Measurements from ENCODE around the gene KRT6A. TPM values are rescaled to one million over a fixed set of nuclear protein-coding genes. Genes with fewer than 3 reads are reported as not detected.

The KRT6A gene
- total and polyA plus RNA-seq, 10 of the 15 experiments (the other 5 are each of a cell fraction or from before 2014, with no cell fraction given) = 0.96 TPM; not detected in 9

DNA sequence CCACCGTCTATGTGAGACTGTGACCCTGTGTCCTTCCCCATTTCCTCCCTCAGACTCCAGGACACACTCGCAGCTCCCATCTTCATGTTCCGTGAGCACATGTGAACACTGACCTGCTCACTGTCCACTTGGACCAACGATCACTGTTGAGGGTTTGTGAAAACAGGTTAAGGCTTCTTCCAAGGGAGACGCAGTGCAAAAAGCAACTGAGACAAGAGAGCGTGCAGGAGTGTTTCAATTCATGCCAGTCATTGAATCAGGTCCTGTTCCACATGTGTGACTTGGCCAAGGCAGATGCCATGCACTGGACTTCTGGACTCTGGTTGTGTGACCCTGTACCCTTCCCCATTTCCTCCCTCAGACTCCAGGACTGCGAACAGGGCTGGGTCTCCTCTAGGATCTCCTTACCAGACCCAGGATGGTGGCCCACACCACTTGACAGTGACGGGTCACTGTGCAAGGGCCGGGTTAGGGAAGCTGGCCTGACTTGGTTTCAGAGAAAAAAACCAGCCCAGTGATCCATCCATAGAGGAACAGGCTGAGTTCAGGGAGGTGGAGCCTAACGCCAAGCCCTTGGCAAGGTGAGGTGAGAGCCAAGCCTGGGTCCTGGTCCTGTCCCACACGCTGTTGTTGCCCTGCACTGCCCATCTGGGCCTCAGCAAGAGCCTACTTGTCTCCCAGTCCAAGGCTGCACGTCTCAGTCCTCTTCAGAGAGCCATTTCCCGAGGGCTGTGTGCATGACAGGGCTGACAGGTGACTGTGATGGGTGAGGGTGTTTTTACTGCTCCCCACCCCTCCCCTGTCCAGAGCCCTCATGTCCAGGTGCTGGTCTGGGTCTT is 32.8 kb upstream of the KRT6A start (continued):
- TF ChIP-seq, protein P1, sequence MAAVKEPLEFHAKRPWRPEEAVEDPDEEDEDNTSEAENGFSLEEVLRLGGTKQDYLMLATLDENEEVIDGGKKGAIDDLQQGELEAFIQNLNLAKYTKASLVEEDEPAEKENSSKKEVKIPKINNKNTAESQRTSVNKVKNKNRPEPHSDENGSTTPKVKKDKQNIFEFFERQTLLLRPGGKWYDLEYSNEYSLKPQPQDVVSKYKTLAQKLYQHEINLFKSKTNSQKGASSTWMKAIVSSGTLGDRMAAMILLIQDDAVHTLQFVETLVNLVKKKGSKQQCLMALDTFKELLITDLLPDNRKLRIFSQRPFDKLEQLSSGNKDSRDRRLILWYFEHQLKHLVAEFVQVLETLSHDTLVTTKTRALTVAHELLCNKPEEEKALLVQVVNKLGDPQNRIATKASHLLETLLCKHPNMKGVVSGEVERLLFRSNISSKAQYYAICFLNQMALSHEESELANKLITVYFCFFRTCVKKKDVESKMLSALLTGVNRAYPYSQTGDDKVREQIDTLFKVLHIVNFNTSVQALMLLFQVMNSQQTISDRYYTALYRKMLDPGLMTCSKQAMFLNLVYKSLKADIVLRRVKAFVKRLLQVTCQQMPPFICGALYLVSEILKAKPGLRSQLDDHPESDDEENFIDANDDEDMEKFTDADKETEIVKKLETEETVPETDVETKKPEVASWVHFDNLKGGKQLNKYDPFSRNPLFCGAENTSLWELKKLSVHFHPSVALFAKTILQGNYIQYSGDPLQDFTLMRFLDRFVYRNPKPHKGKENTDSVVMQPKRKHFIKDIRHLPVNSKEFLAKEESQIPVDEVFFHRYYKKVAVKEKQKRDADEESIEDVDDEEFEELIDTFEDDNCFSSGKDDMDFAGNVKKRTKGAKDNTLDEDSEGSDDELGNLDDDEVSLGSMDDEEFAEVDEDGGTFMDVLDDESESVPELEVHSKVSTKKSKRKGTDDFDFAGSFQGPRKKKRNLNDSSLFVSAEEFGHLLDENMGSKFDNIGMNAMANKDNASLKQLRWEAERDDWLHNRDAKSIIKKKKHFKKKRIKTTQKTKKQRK (IDR thresholded peaks at IDR 0.05; ENCODE audit: low read depth, low read length) = no peak
- TF ChIP-seq, protein P2, sequence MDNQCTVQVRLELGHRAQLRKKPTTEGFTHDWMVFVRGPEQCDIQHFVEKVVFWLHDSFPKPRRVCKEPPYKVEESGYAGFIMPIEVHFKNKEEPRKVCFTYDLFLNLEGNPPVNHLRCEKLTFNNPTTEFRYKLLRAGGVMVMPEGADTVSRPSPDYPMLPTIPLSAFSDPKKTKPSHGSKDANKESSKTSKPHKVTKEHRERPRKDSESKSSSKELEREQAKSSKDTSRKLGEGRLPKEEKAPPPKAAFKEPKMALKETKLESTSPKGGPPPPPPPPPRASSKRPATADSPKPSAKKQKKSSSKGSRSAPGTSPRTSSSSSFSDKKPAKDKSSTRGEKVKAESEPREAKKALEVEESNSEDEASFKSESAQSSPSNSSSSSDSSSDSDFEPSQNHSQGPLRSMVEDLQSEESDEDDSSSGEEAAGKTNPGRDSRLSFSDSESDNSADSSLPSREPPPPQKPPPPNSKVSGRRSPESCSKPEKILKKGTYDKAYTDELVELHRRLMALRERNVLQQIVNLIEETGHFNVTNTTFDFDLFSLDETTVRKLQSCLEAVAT (IDR thresholded peaks at IDR 0.05) = no peak

DNA sequence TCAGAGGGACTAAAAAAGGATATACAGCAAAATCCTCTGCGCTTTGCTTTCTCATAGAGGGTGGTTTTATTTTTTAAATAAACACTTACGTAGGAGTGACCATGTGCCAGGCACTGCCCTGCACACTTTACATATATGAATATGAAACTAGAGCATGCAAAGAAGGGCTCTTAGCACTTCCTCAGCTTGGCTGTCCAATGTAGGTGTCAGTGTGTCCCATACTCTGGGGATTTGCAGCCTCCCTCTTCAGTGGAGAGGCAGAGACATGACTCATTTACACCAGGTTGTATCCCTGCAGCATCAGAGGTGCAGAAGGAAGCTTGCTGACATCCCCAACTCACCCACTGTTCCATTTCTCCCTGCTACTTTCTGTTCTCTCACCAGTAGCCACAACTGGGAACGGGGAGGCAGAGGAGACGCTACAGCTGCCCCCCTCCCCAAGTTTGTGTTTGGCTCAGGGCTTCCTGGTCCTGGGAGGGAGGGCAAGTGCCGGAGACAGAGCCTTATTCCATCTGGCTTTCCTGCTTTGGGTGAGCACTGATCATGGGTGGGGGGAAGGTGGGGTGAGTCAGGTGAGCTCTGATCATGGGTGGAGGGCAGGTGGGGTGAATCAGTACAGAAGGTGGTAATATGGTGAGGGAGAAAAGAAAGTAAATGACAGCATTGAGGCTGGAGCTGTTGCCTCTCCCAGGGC is 32.0 kb upstream of the KRT6A start:
- intact Hi-C loops (cut with micrococcal nuclease; ENCODE audit: unreplicated experiment) = no loop called here
- ATAC-seq (peak; percentile 54; the same call in 2 of the 3 replicates), FAIRE-seq (no peak), DNase-seq (ENCODE audit: low read depth, low spot score) (no peak)
- under 1% methylated on average over 5 of the region's 5 CpGs for WGBS (ENCODE audit: insufficient coverage, insufficient replicate concordance, low lambda C conversion rate, missing lambda C conversion rate)
- Histone ChIP-seq H3K4me3 (no peak overlapping the region), H4K20me1 (ENCODE audit: control insufficient read depth, insufficient read depth) (no peaks in the 10 kb centered on the region), H2AFZ (ENCODE audit: control insufficient read depth, low read depth, low read length) (no peak overlapping the region), H3K4me1 (ENCODE audit: control insufficient read depth, insufficient read depth, low read length) (no peaks in the 10 kb centered on the region), H3K27ac (ENCODE audit: control insufficient read depth, insufficient read depth) (no peak overlapping the region), H3K79me2 (ENCODE audit: control insufficient read depth, insufficient read depth, low read length) (no peaks in the 10 kb centered on the region), H3K9me3 (replicated peaks; ENCODE audit: control insufficient read depth, insufficient read depth, low read length) (no peaks in the 10 kb centered on the region), H3K36me3 (ENCODE audit: control insufficient read depth in 2 of 2, insufficient read depth in 2 of 2, low read length in 1 of 2) (no peaks in the 10 kb centered on the region), H3K4me2 (ENCODE audit: control insufficient read depth, insufficient read depth) (no peak overlapping the region), H3K9ac (ENCODE audit: control insufficient read depth, insufficient read depth, low read length) (no peak overlapping the region), H3K27me3 (replicated peaks in 1 of 2; ENCODE audit: control insufficient read depth in 2 of 2, insufficient read depth in 2 of 2, low read length in 1 of 2) (peaks cover 0 to 9% of the 10 kb centered on the region in 2 experiments; a peak in 3 of 4 replicates)
- SMC1A ChIA-PET (ENCODE audit: uncharacterized antibody, unreplicated experiment) = no interaction called here
- CTCF ChIA-PET = interaction anchor here (0.5 kb wide), 1 partner anchor 146 kb away, joined by 3 read pairs; no protein-coding TSS in a partner anchor
- RAD21 ChIA-PET (ENCODE audit: unreplicated experiment) = no interaction called here
- in situ Hi-C loops (cut with MboI) = no loop called here
- no peak for TF ChIP-seq ZNF217 (IDR thresholded peaks at IDR 0.05)
- TF ChIP-seq CEBPB (IDR thresholded peaks at IDR 0.05; ENCODE audit: borderline replicate concordance in 1 of 2, low read depth in 2 of 2, low read length in 2 of 2) = no peak
- POLR2A ChIA-PET = no interaction called here
- no TSS peak for BruUV-seq (replicated peaks)

Measured in GM12878 (cell line).